Activated T-helper 9 cell treated with anti-CD3 and anti-CD28 coated beads, Interleukin-2, amount 50 U/mL, for 16 hours (primary cell): Measurements from ENCODE around the gene SBNO2.

Source experiments
- DNase-seq: peaks from one replicate; pipeline ENCODE4 v3.0.0-alpha.2; 2020; ENCODE audit warnings: low read depth

Gene SBNO2

DNA sequence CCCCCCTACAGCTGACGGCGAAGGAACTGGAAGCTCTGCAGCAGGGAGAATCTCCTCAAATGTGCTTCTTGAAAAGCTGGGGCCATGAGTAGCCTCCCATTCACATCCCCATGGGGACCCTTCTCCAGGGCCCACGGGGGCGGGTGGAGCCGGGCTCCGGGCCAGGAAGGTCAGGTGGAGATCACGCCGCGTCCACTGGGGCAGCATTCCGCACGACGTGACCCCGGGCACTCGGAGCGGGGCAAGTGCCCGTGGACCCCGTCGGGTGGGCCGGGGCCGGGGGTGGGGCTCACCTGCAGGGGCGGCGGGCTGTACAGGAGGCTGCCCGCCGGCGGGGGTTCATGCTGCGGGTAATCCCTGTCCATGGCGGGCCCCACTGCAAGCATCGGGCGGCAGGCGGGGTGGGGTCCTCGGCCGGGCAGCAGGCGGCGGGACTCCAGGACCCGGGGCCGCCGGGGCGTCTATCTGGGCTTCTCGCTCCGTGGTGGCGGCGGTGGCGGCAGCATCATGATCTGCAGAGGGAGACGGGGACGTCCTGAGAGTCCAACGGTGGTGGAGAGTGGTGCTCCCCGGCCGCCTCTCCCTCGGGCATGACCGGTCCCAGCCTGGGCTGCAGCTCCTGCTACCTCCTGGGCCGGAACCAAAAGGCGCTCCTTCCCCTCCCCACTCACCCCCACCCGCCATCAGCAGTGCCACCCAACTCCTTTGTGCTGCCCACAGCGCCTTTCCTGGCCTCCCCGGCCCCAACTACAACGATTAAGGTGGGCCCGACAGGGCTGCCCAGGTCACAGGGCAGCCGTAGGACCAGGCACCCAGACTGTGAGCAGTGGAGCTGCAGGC, 20.0 kb downstream of the SBNO2 start:
- no peak for DNase-seq

DNA sequence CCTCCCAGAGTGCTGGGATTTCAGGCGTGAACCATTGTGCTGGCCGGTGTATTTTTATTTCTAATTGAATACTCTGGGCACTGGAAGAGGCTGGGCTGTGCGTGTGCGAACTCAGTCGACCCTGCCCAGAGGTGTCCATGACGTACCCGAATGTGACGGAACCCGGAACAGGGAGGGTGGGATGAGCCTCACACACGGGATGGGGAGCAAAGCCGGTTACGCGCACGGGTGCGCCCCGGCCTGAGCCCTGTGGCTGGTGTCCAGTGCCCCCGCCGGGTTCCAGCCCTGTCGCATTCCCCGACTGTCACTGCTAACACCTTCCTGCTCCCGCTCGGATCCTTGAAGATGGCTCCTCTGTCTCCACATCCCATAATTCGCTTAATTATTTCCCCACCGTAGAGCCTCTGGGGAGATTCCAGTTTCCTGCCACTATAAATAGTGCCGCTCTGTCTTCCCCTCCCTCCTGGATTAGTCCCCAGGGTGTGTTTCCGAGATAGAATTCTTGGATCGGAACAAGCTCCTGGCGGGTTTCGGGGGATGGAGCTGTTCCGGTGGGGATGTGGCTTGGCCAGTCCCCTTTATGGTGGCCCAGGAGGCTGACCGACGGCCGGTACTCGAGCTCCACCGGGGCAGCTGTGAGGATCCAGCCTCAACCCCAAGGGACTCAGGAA, 22.0 kb downstream of the SBNO2 start:
- DNase-seq: no peak

DNA sequence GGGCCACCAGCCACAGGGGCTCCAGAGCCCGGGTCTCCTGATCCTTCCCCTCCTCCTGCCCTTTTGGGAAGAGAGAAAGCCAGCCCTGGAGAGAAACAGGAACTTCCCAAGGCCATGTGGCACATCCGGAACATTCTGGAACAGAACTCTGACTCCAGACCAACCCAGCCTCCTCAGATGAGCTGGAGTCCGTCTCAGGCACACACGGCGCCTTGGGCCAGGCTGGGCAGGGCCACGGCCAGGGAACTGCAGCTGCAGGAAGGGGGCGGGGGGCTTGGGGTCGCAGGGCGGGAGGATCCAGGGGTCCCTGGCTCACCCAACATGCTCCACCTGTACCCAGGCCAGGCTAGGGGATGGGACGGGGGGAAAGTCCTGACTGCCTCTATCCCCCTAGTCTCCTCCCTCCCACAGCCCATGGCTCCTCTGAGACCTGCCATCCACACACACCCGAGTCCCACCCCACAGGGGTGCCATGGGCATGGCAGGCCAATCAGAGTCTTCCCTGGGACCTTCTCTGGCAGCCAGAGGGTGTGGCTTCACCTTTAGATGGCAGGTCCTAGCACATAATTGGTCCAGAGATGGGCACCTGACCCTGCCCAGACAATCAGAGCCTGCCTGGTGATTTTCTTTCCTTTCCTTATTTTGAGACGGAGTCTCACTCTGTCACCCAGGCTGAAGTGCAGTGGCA, 22.9 kb downstream of the SBNO2 start:
- DNase-seq: no peak

GRCh38 chr19:1150333-1151036, 23.6 kb downstream of the SBNO2 start:
- DNase-seq: no peak

DNA sequence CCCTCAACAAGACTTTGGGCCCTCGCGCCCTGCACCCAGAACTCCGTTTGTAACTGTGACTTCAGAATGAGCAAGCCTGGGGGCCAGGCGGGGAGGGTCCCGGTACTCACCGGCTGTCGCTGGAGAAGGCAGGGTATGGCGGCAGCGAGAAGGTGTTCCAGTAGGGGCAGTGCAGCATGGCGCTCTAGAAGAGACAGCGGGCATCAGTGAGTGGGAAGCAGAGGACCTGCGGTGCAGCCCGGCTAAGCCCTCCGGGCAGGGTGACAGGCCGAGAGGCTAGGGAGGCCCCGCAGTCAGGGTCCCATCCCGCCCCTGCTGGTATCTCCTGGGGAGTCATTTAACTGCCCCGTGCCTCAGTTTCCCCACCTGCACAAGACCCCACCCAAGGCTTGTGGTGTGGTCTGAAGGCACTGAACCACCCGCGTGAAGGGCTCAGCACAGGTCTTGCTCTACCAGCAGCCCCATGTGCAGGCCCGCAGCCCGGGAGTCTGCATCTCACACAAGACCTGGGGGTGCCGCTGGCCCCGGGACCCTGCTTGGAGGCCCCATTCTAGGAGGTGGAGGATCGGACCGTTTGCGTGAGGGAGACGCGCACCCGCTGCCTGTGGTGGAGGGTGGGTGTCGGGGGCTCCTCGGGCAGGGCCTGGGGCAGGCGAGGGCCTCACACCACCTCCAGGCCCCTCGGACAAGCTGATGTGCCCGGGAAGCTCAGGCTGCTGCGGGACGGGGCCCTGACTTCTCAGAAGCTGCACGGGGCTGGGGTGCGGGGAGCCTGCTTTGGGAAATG, 24.6 kb downstream of the SBNO2 start:
- no peak for DNase-seq

DNA sequence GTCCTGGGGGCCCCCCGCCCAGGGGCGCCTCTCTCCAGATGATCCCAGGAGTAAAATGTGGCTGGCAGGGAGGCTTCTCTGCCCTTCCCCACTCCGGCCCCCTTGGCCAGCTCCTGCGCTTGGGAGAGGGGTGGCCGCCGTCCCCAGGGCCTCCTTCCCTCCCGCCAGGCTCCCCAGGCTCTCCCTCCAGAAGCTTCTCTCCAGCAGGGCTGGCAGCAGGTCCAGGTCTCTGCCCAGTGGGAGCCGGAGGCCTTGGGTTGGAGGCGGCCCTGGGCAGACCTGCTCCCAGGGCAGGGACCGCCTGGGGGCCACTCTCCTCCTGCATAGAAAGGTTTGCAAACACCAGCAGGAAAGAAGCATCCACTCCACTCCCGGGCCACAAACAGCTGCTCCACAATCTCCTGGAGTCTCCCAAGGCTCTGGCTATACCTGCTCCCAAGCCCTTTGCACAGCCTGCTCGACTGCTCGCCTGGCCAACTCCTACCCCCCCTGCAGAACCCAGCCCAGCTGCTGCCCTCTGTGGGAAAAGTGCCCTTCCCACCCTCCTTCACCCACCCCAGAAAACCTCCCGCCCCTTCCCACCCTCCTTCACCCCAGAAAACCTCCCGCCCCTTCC, 26.0 kb downstream of the SBNO2 start:
- DNase-seq: no peak

GRCh38 chr19:1146858-1147780, 26.9 kb downstream of the SBNO2 start:
- no peak for DNase-seq

- no peak for DNase-seq
Observed at GRCh38 chr19:1146412-1146699, 27.7 kb downstream of the SBNO2 start.

DNA sequence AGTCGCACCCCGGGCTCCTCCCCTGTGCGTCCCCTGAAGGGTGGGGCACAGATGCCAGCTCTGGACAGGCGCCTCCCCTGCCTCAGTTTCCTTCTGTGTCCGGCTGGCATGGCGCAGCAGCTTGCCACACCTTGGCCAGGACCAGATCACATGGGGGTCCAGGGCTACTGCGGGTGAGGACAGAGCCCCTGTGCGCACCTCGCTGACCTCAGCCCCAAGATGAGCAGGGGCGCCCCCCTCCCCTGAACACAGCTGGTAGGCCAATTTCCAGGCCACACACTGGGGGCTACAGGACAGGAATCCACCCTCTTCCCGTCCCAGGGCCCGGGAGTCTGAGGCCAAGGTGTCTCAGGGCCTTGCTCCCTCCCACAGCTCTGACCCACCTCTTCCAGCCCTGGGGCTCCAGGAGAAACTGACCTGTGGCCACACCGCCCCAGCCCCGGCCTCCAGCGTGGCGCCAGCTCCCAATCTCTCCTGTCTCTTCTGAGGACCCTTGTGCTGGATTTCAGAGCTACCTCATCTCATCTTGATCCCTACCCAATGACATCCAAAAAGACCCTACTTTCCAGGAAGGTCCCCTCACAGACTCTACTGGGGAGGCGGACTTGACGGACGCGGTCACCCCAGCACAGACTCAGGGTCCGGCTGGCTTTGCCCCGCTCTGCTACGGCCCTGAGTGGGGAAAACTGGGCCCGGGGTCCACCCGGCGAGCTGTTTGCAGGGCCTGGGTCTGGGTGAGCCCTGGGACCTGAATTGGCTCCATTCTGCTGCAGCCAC, 28.2 kb downstream of the SBNO2 start:
- no peak for DNase-seq

DNA sequence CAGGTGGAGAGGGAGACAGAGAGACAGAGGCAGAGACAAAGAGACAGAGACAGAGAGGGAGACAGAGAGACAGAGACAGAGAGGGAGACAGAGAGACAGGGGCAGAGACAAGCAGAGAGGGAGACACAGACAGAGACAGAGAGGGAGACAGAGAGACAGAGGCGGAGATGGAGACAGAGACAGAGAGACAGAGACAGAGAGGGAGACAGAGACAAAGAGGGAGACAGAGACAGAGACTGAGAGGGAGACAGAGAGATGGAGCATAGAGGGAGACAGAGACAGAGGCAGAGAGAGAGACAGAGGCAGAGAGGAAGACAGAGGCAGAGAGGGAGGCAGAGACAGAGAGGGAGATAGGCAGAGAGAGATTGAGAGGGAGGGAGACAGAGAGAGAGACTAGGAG, 29.3 kb downstream of the SBNO2 start:
- no peak for DNase-seq

GRCh38 chr19:1143828-1144399, 30.2 kb downstream of the SBNO2 start:
- DNase-seq: no peak

- no peak for DNase-seq
Observed at GRCh38 chr19:1141944-1142343, 32.1 kb downstream of the SBNO2 start.

DNA sequence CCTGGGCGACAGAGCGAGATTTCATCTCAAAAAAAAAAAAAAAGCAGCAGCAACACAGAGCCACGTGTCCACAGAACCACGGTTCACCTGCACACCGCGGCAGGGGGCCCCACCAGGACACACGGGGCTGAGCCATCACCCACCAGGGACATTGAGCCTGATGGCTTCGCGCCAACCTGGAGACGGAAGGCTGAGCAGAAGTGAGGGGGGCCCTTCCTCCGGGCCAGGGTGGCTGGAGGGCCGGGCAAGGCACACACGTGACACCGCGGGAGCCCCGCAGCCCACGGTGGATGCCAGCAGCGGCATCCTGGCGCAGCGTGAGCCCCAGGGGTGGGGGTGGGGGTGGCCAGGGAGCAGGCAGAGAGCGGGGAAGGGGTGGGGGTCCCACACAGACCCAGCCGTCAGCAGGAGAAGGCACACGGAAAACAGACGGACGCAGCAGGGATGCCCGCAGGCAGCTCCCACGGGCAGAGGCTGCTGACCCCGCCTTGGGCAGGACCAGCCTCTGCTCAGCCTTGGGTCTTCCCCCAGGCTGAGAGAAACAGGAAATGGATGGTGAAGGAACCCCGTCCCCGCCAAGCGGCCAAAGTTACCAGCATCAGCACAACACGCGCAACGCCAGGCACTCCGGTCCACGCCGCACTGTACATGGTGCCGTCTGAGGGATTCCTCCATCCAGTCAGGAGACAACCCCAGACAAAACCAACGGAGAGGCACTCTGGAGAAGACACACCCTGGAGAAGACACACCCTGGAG, 33.6 kb downstream of the SBNO2 start:
- DNase-seq: no peak

- no peak for DNase-seq
Observed at GRCh38 chr19:1139126-1139525, 34.9 kb downstream of the SBNO2 start.

GRCh38 chr19:1138121-1138520, 35.9 kb downstream of the SBNO2 start:
- DNase-seq: no peak

DNA sequence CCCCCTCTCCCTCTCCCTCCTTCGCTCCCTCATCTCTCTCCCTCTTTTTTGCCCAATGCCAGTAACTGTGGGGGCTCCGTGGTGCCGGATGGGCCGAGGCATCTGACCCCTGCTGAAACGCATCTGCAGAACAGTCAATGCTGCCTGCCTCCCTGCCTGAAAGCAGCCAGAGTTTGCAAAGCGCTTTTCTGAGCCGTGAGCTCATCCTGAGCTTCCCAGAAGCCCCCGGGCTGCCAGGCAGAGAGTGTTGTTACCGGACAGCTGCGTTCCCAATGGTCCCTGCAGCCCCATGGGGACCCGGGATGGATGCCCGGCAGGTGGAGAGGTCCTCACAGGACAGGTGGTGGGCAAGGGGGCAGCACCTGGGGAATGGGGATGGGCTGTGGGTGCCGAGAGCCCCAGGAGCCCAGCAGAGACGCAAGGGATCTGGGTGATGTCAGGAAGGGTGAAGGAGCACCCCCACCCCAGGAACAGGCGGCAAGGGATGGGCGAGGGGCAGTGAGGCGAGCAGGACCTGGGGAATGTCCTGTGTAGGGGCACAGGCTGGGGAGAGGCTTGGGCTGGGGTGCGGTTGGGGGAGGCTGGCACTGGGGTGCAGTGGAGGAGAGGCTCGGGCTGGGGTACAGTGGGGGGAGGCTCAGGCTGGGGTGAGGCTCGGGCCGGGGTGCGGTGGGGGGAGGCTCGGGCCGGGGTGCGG, 37.3 kb downstream of the SBNO2 start:
- DNase-seq: no peak

GRCh38 chr19:1136201-1136600, 37.9 kb downstream of the SBNO2 start:
- no peak for DNase-seq

- no peak for DNase-seq
Observed at GRCh38 chr19:1135454-1135853, 38.6 kb downstream of the SBNO2 start.
